ENCODE measurements around the gene TMEM87B. TPM values are rescaled to one million over a fixed set of nuclear protein-coding genes. Genes with fewer than 3 reads are reported as not detected.

The TMEM87B gene
- total and polyA plus RNA-seq, 7 experiments from 2014 or later: 7.3 to 26.9 (median 15.4) TPM

GRCh38 chr2:112024231-112024630 is 30.8 kb upstream of the TMEM87B start:
- no peaks in the 10 kb centered on the region for H3K36me3 ChIP-seq (ENCODE audit: control insufficient read depth in 2 of 3, insufficient read depth in 3 of 3, low read length in 3 of 3)
- DNase-seq: no peak
- peaks cover 4 to 13% (median 10%) of the 10 kb centered on the region in 5 donors for H3K27me3 Mint-ChIP-seq
- ChIA-PET POLR2A (no interaction called here), CTCF (no interaction called here)
- no peaks in the 10 kb centered on the region for H3K27me3 ChIP-seq (ENCODE audit: control insufficient read depth in 2 of 2, insufficient read depth in 2 of 2, low read length in 2 of 2)
- no peak overlapping the region for H3K27ac ChIP-seq (ENCODE audit: low read depth, low read length)
- H3K4me1 ChIP-seq (ENCODE audit: control insufficient read depth in 2 of 2, insufficient read depth in 2 of 2, low read length in 2 of 2): no peaks in the 10 kb centered on the region
- H3K27ac Mint-ChIP-seq: no peak overlapping the region
- no peaks in the 10 kb centered on the region for H3K9me3 ChIP-seq (ENCODE audit: control insufficient read depth in 2 of 3, low read length in 3 of 3)
- no peak overlapping the region for H3K4me3 ChIP-seq (ENCODE audit: low read length)
- no peak for ATAC-seq
- peaks cover 0 to 3% (median 0%) of the 10 kb centered on the region in 7 donors for H3K4me1 Mint-ChIP-seq
- peaks cover 0 to 1% (median 0%) of the 10 kb centered on the region in 11 donors for H3K9me3 Mint-ChIP-seq
- no peaks in the 10 kb centered on the region for H3K36me3 Mint-ChIP-seq
- H3K4me3 Mint-ChIP-seq: no peak overlapping the region
- intact Hi-C loops (cut with micrococcal nuclease): no loop called here

- H3K36me3 Mint-ChIP-seq: no peaks in the 10 kb centered on the region
- ATAC-seq (no peak), DNase-seq (no peak)
- peaks cover 0 to 3% (median 0%) of the 10 kb centered on the region in 7 donors for H3K4me1 Mint-ChIP-seq
- no peaks in the 10 kb centered on the region for H3K9me3 Mint-ChIP-seq
- CTCF ChIA-PET: no interaction called here
- Histone ChIP-seq H3K27me3 (ENCODE audit: control insufficient read depth in 2 of 2, insufficient read depth in 2 of 2, low read length in 2 of 2) (no peaks in the 10 kb centered on the region), H3K36me3 (ENCODE audit: control insufficient read depth in 2 of 3, insufficient read depth in 3 of 3, low read length in 3 of 3) (no peaks in the 10 kb centered on the region), H3K9me3 (ENCODE audit: control insufficient read depth in 2 of 3, low read length in 3 of 3) (no peaks in the 10 kb centered on the region), H3K4me1 (ENCODE audit: control insufficient read depth in 2 of 2, insufficient read depth in 2 of 2, low read length in 2 of 2) (no peaks in the 10 kb centered on the region), H3K27ac (ENCODE audit: low read depth, low read length) (no peak overlapping the region), H3K4me3 (ENCODE audit: low read length) (no peak overlapping the region)
- POLR2A ChIA-PET: no interaction called here
- intact Hi-C loops (cut with micrococcal nuclease): no loop called here
- H3K4me3 Mint-ChIP-seq: no peak overlapping the region
- no peak overlapping the region for H3K27ac Mint-ChIP-seq
- peaks cover 4 to 15% (median 14%) of the 10 kb centered on the region in 5 donors for H3K27me3 Mint-ChIP-seq
Observed at GRCh38 chr2:112024896-112025491, 30.1 kb upstream of the TMEM87B start.

GRCh38 chr2:112026509-112026908 is 28.6 kb upstream of the TMEM87B start:
- Mint-ChIP-seq H3K27me3 (peaks cover 0 to 9% (median 5%) of the 10 kb centered on the region in 5 donors), H3K36me3 (no peaks in the 10 kb centered on the region), H3K27ac (no peak overlapping the region), H3K4me1 (peaks cover 0 to 3% (median 0%) of the 10 kb centered on the region in 7 donors), H3K9me3 (no peaks in the 10 kb centered on the region), H3K4me3 (no peak overlapping the region)
- no peak for ATAC-seq
- Histone ChIP-seq H3K27me3 (ENCODE audit: control insufficient read depth in 2 of 2, insufficient read depth in 2 of 2, low read length in 2 of 2) (no peaks in the 10 kb centered on the region), H3K9me3 (ENCODE audit: control insufficient read depth in 2 of 3, low read length in 3 of 3) (no peaks in the 10 kb centered on the region), H3K27ac (ENCODE audit: low read depth, low read length) (no peak overlapping the region), H3K4me1 (ENCODE audit: control insufficient read depth in 2 of 2, insufficient read depth in 2 of 2, low read length in 2 of 2) (no peaks in the 10 kb centered on the region), H3K4me3 (ENCODE audit: low read length) (no peak overlapping the region), H3K36me3 (ENCODE audit: control insufficient read depth in 2 of 3, insufficient read depth in 3 of 3, low read length in 3 of 3) (no peaks in the 10 kb centered on the region)
- CTCF ChIA-PET: no interaction called here
- intact Hi-C loops (cut with micrococcal nuclease): no loop called here
- POLR2A ChIA-PET: no interaction called here
- DNase-seq: no peak

- H3K27ac Mint-ChIP-seq: no peak overlapping the region
- H3K9me3 ChIP-seq (ENCODE audit: control insufficient read depth in 2 of 3, low read length in 3 of 3): no peaks in the 10 kb centered on the region
- no peaks in the 10 kb centered on the region for H3K36me3 Mint-ChIP-seq
- intact Hi-C loops (cut with micrococcal nuclease): no loop called here
- POLR2A ChIA-PET: no interaction called here
- H3K4me1 ChIP-seq (ENCODE audit: control insufficient read depth in 2 of 2, insufficient read depth in 2 of 2, low read length in 2 of 2): no peaks in the 10 kb centered on the region
- no peak overlapping the region for H3K27ac ChIP-seq (ENCODE audit: low read depth, low read length)
- H3K4me3 ChIP-seq (ENCODE audit: low read length): no peak overlapping the region
- H3K36me3 ChIP-seq (ENCODE audit: control insufficient read depth in 2 of 3, insufficient read depth in 3 of 3, low read length in 3 of 3): no peaks in the 10 kb centered on the region
- H3K4me1 Mint-ChIP-seq: peaks cover 0 to 8% (median 5%) of the 10 kb centered on the region in 7 donors
- no peak for DNase-seq
- H3K27me3 ChIP-seq (ENCODE audit: control insufficient read depth in 2 of 2, insufficient read depth in 2 of 2, low read length in 2 of 2): no peaks in the 10 kb centered on the region
- H3K9me3 Mint-ChIP-seq: no peaks in the 10 kb centered on the region
- ATAC-seq: no peak
- H3K4me3 Mint-ChIP-seq: no peak overlapping the region
- CTCF ChIA-PET: no interaction called here
- H3K27me3 Mint-ChIP-seq: peaks cover 0 to 10% (median 7%) of the 10 kb centered on the region in 5 donors
Observed at GRCh38 chr2:112027767-112028166, 27.3 kb upstream of the TMEM87B start.

GRCh38 chr2:112029164-112029563 is 25.9 kb upstream of the TMEM87B start:
- Mint-ChIP-seq H3K27me3 (peaks cover 0 to 13% (median 7%) of the 10 kb centered on the region in 5 donors), H3K4me1 (peaks cover 0 to 10% (median 5%) of the 10 kb centered on the region in 7 donors), H3K4me3 (no peak overlapping the region), H3K9me3 (no peaks in the 10 kb centered on the region), H3K27ac (no peak overlapping the region), H3K36me3 (no peaks in the 10 kb centered on the region)
- POLR2A ChIA-PET: no interaction called here
- no peak overlapping the region for H3K4me3 ChIP-seq (ENCODE audit: low read length)
- H3K27me3 ChIP-seq (ENCODE audit: control insufficient read depth in 2 of 2, insufficient read depth in 2 of 2, low read length in 2 of 2): no peaks in the 10 kb centered on the region
- no peaks in the 10 kb centered on the region for H3K4me1 ChIP-seq (ENCODE audit: control insufficient read depth in 2 of 2, insufficient read depth in 2 of 2, low read length in 2 of 2)
- no peaks in the 10 kb centered on the region for H3K36me3 ChIP-seq (ENCODE audit: control insufficient read depth in 2 of 3, insufficient read depth in 3 of 3, low read length in 3 of 3)
- intact Hi-C loops (cut with micrococcal nuclease): no loop called here
- CTCF ChIA-PET: no interaction called here
- H3K9me3 ChIP-seq (ENCODE audit: control insufficient read depth in 2 of 3, low read length in 3 of 3): no peaks in the 10 kb centered on the region
- H3K27ac ChIP-seq (ENCODE audit: low read depth, low read length): no peak overlapping the region
- ATAC-seq (no peak), DNase-seq (no peak)

- ChIA-PET POLR2A (no interaction called here), CTCF (interaction anchor here (0.7 kb wide), 1 partner anchor 93 kb away, joined by 3 read pairs; no protein-coding TSS in a partner anchor)
- Mint-ChIP-seq H3K4me1 (peaks cover 0 to 10% (median 5%) of the 10 kb centered on the region in 7 donors), H3K4me3 (no peak overlapping the region), H3K27ac (no peak overlapping the region), H3K36me3 (no peaks in the 10 kb centered on the region), H3K27me3 (peaks cover 0 to 13% (median 7%) of the 10 kb centered on the region in 5 donors), H3K9me3 (peaks cover 0 to 12% (median 0%) of the 10 kb centered on the region in 11 donors)
- Histone ChIP-seq H3K27me3 (ENCODE audit: control insufficient read depth in 2 of 2, insufficient read depth in 2 of 2, low read length in 2 of 2) (no peaks in the 10 kb centered on the region), H3K4me3 (ENCODE audit: low read length) (no peak overlapping the region), H3K36me3 (ENCODE audit: control insufficient read depth in 2 of 3, insufficient read depth in 3 of 3, low read length in 3 of 3) (no peaks in the 10 kb centered on the region), H3K27ac (ENCODE audit: low read depth, low read length) (no peak overlapping the region), H3K4me1 (ENCODE audit: control insufficient read depth in 2 of 2, insufficient read depth in 2 of 2, low read length in 2 of 2) (no peaks in the 10 kb centered on the region), H3K9me3 (ENCODE audit: control insufficient read depth in 2 of 3, low read length in 3 of 3) (no peaks in the 10 kb centered on the region)
- DNase-seq (no peak), ATAC-seq (no peak)
- intact Hi-C loops (cut with micrococcal nuclease): no loop called here
Observed at GRCh38 chr2:112031473-112032223, 23.4 kb upstream of the TMEM87B start.

GRCh38 chr2:112032224-112032586 is 22.9 kb upstream of the TMEM87B start:
- ATAC-seq (no peak), DNase-seq (no peak)
- H3K27me3 Mint-ChIP-seq: peaks cover 1 to 13% (median 7%) of the 10 kb centered on the region in 5 donors
- Histone ChIP-seq H3K27ac (ENCODE audit: low read depth, low read length) (no peak overlapping the region), H3K27me3 (ENCODE audit: control insufficient read depth in 2 of 2, insufficient read depth in 2 of 2, low read length in 2 of 2) (no peaks in the 10 kb centered on the region), H3K36me3 (ENCODE audit: control insufficient read depth in 2 of 3, insufficient read depth in 3 of 3, low read length in 3 of 3) (no peaks in the 10 kb centered on the region), H3K4me1 (ENCODE audit: control insufficient read depth in 2 of 2, insufficient read depth in 2 of 2, low read length in 2 of 2) (no peaks in the 10 kb centered on the region), H3K4me3 (ENCODE audit: low read length) (no peak overlapping the region), H3K9me3 (ENCODE audit: control insufficient read depth in 2 of 3, low read length in 3 of 3) (no peaks in the 10 kb centered on the region)
- peaks cover 0 to 10% (median 5%) of the 10 kb centered on the region in 7 donors for H3K4me1 Mint-ChIP-seq
- H3K9me3 Mint-ChIP-seq: peaks cover 0 to 13% (median 1%) of the 10 kb centered on the region in 11 donors
- peaks cover 0 to under 1% (median 0%) of the 10 kb centered on the region in 5 donors for H3K36me3 Mint-ChIP-seq
- H3K27ac Mint-ChIP-seq: no peak overlapping the region
- intact Hi-C loops (cut with micrococcal nuclease): no loop called here
- no peak overlapping the region for H3K4me3 Mint-ChIP-seq
- ChIA-PET POLR2A (no interaction called here), CTCF (no interaction called here)
